Measurements from ENCODE around the gene FOXD4L1.
"Not testable (repeated sequence)": the region's sequence is repeated elsewhere in the genome, so short reads cannot be mapped to it uniquely, and the experiment has no call there.

Gene FOXD4L1

GRCh38 chr2:113498365-113498764, at the start of gene FOXD4L1:
Gene FOXD4L1 (plus strand): TSS chr2:113498665. CDS start chr2:113499257, 592 bp downstream.
- DNase-seq (ENCODE audit: low spot score): not testable (repeated sequence)

GRCh38 chr2:113465770-113466169, 32.7 kb upstream of the FOXD4L1 start:
- DNase-seq (ENCODE audit: low spot score): not testable (repeated sequence)

GRCh38 chr2:113476688-113477368, 21.6 kb upstream of the FOXD4L1 start:
- DNase-seq (ENCODE audit: low spot score): not testable (repeated sequence)

GRCh38 chr2:113496527-113496926, 1.9 kb upstream of the FOXD4L1 start:
- not testable (repeated sequence) for DNase-seq (ENCODE audit: low spot score)

GRCh38 chr2:113499019-113499885, 787 bp downstream of the FOXD4L1 start:
- DNase-seq (ENCODE audit: low spot score): not testable (repeated sequence)

- not testable (repeated sequence) for DNase-seq (ENCODE audit: low spot score)
Measured at GRCh38 chr2:113499886-113500722, 1.6 kb downstream of the FOXD4L1 start.

- not testable (repeated sequence) for DNase-seq (ENCODE audit: low spot score)
Measured at GRCh38 chr2:113500723-113501038, 2.2 kb downstream of the FOXD4L1 start.

- DNase-seq (ENCODE audit: low spot score): not testable (repeated sequence)
Measured at GRCh38 chr2:113502216-113503093, 4.0 kb downstream of the FOXD4L1 start.

- DNase-seq (ENCODE audit: low spot score): not testable (repeated sequence)
Measured at GRCh38 chr2:113503094-113504042, 4.9 kb downstream of the FOXD4L1 start.

GRCh38 chr2:113504081-113504480, 5.6 kb downstream of the FOXD4L1 start:
- DNase-seq (ENCODE audit: low spot score): not testable (repeated sequence)

GRCh38 chr2:113507394-113508140, 9.1 kb downstream of the FOXD4L1 start:
- not testable (repeated sequence) for DNase-seq (ENCODE audit: low spot score)

GRCh38 chr2:113508187-113508586, 9.7 kb downstream of the FOXD4L1 start:
- not testable (repeated sequence) for DNase-seq (ENCODE audit: low spot score)

GRCh38 chr2:113510913-113511312, 12.4 kb downstream of the FOXD4L1 start:
- DNase-seq (ENCODE audit: low spot score): not testable (repeated sequence)

GRCh38 chr2:113511859-113512258, 13.4 kb downstream of the FOXD4L1 start:
- not testable (repeated sequence) for DNase-seq (ENCODE audit: low spot score)

GRCh38 chr2:113515457-113515856, 17.0 kb downstream of the FOXD4L1 start:
- DNase-seq (ENCODE audit: low spot score): not testable (repeated sequence)

- DNase-seq (ENCODE audit: low spot score): not testable (repeated sequence)
Measured at GRCh38 chr2:113515995-113516394, 17.5 kb downstream of the FOXD4L1 start.

GRCh38 chr2:113517025-113517424, 18.6 kb downstream of the FOXD4L1 start:
- DNase-seq (ENCODE audit: low spot score): not testable (repeated sequence)

GRCh38 chr2:113520837-113521236, 22.4 kb downstream of the FOXD4L1 start:
- DNase-seq (ENCODE audit: low spot score): not testable (repeated sequence)

- not testable (repeated sequence) for DNase-seq (ENCODE audit: low spot score)
Measured at GRCh38 chr2:113521492-113521891, 23.0 kb downstream of the FOXD4L1 start.

Measured in globus pallidus (tissue), 1 donor.